ENCODE data around the gene CXCR6. TPM values are rescaled to one million over a fixed set of nuclear protein-coding genes. Genes with fewer than 3 reads are reported as not detected.

CXCR6 gene
- polyA plus RNA-seq, 1 donor from 2014 or later, result not detected

DNA sequence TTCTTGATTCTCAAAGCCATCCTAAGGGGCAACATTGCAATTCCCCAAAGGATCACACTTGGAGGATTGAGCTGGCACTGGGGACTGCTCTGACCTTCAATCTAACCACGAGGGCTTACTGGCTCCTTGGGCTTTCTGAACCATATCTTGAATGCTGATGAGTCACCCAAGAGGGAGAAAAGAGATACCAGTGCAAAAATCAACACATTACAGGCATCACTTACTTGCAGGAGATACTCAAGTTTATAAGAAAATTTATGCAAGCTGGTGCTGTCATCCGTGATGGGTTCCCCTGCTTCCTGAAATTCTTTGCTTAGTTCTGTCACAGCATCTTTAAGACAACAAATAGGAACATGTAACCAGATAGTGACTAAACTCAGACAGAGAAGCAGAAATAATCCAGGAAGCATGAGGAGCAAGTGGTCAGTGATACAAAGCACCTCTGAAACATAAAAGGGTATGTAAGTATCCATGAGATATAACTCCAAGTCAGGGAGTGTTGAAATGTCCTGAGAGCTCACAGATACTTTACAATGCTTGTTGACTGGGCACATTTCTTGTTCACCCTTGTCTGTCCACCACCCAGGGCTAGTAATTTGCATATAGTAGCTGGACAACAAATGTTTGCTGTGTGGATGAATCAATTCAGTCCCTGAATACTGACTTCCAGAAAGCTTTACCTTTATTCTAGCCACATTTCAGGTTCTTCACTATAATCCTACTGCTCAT is 38.2 kb downstream of the CXCR6 start:
- H3K36me3 ChIP-seq (ENCODE audit: insufficient read depth, low read length), result no peaks in the 10 kb centered on the region
- H3K27ac ChIP-seq (ENCODE audit: low read length), result no peak overlapping the region
- no peaks in the 10 kb centered on the region for H3K79me2 ChIP-seq (replicated peaks; ENCODE audit: insufficient read depth, low read length)
- H3K27me3 ChIP-seq (ENCODE audit: insufficient read depth, low read depth, low read length), result no peaks in the 10 kb centered on the region
- no peak overlapping the region for H3K4me2 ChIP-seq (ENCODE audit: low read length)
- no peaks in the 10 kb centered on the region for H4K20me1 ChIP-seq (ENCODE audit: insufficient read depth)
- no peaks in the 10 kb centered on the region for H3F3A ChIP-seq (ENCODE audit: insufficient read depth, low read length, poor library complexity, severe bottlenecking)
- no peaks in the 10 kb centered on the region for H3K9me2 ChIP-seq (ENCODE audit: insufficient read depth, low read length)
- no peak for TF ChIP-seq EP300 (conservative IDR thresholded peaks at IDR 0.05; ENCODE audit: poor library complexity, severe bottlenecking)
- no peak for TF ChIP-seq CTCF (IDR thresholded peaks at IDR 0.05; ENCODE audit: poor library complexity, severe bottlenecking)
- TF ChIP-seq MXI1 (conservative IDR thresholded peaks at IDR 0.05; ENCODE audit: poor library complexity, severe bottlenecking), result no peak
- TF ChIP-seq RAD21 (conservative IDR thresholded peaks at IDR 0.05), result no peak
- no peak for TF ChIP-seq SMC3 (conservative IDR thresholded peaks at IDR 0.05; ENCODE audit: poor library complexity)
- no peak for TF ChIP-seq POLR2AphosphoS5 (IDR thresholded peaks at IDR 0.05)
- TF ChIP-seq REST (IDR thresholded peaks at IDR 0.05; ENCODE audit: borderline replicate concordance), result no peak
- no peak for TF ChIP-seq EZH2 (IDR thresholded peaks at IDR 0.05; ENCODE audit: borderline replicate concordance, insufficient read depth, low read length, poor library complexity, severe bottlenecking)
- no peak for TF ChIP-seq TAF1 (IDR thresholded peaks at IDR 0.05; ENCODE audit: low read depth)
- H3K9ac ChIP-seq (ENCODE audit: low read length), result no peak overlapping the region
- no peak overlapping the region for H3K4me3 ChIP-seq (ENCODE audit: low read length)
- H3K9me3 ChIP-seq (ENCODE audit: low read length), result no peaks in the 10 kb centered on the region
- H2AFZ ChIP-seq (ENCODE audit: low read depth, low read length), result no peak overlapping the region

- H3K9me3 ChIP-seq (ENCODE audit: low read length), result no peaks in the 10 kb centered on the region
- H3K79me2 ChIP-seq (replicated peaks; ENCODE audit: insufficient read depth, low read length), result no peaks in the 10 kb centered on the region
- no peaks in the 10 kb centered on the region for H3F3A ChIP-seq (ENCODE audit: insufficient read depth, low read length, poor library complexity, severe bottlenecking)
- no peak overlapping the region for H2AFZ ChIP-seq (ENCODE audit: low read depth, low read length)
- H3K9me2 ChIP-seq (ENCODE audit: insufficient read depth, low read length), result no peaks in the 10 kb centered on the region
- no peak overlapping the region for H3K9ac ChIP-seq (ENCODE audit: low read length)
- H3K27ac ChIP-seq (ENCODE audit: low read length), result no peak overlapping the region
- H3K4me2 ChIP-seq (ENCODE audit: low read length), result no peak overlapping the region
- no peaks in the 10 kb centered on the region for H3K27me3 ChIP-seq (ENCODE audit: insufficient read depth, low read depth, low read length)
- H3K36me3 ChIP-seq (ENCODE audit: insufficient read depth, low read length), result no peaks in the 10 kb centered on the region
- TF ChIP-seq CTCF (IDR thresholded peaks at IDR 0.05; ENCODE audit: poor library complexity, severe bottlenecking) (no peak), EZH2 (IDR thresholded peaks at IDR 0.05; ENCODE audit: borderline replicate concordance, insufficient read depth, low read length, poor library complexity, severe bottlenecking) (no peak), SMC3 (conservative IDR thresholded peaks at IDR 0.05; ENCODE audit: poor library complexity) (no peak), MXI1 (conservative IDR thresholded peaks at IDR 0.05; ENCODE audit: poor library complexity, severe bottlenecking) (no peak), POLR2AphosphoS5 (IDR thresholded peaks at IDR 0.05) (no peak), REST (IDR thresholded peaks at IDR 0.05; ENCODE audit: borderline replicate concordance) (no peak), EP300 (conservative IDR thresholded peaks at IDR 0.05; ENCODE audit: poor library complexity, severe bottlenecking) (no peak), RAD21 (conservative IDR thresholded peaks at IDR 0.05) (no peak)
- no peaks in the 10 kb centered on the region for H4K20me1 ChIP-seq (ENCODE audit: insufficient read depth)
- H3K4me3 ChIP-seq (ENCODE audit: low read length), result no peak overlapping the region
Observed at GRCh38 chr3:45983770-45984169, 40.5 kb downstream of the CXCR6 start.

Measured in neural cell (in vitro differentiated cells).